SH-SY5Y (cell line): ENCODE results near the gene TRIM29.

ENCODE experiments used
- GATA2 ChIP-seq: IDR thresholded peaks from 2 replicates; pipeline ENCODE4 v1.6.1; 2011; ENCODE audit warnings: mild to moderate bottlenecking, low read depth, low read length
- GATA3 ChIP-seq: IDR thresholded peaks from 2 replicates; pipeline ENCODE4 v1.6.1; 2011; ENCODE audit warnings: low read depth, mild to moderate bottlenecking, low read length, moderate library complexity

DNA sequence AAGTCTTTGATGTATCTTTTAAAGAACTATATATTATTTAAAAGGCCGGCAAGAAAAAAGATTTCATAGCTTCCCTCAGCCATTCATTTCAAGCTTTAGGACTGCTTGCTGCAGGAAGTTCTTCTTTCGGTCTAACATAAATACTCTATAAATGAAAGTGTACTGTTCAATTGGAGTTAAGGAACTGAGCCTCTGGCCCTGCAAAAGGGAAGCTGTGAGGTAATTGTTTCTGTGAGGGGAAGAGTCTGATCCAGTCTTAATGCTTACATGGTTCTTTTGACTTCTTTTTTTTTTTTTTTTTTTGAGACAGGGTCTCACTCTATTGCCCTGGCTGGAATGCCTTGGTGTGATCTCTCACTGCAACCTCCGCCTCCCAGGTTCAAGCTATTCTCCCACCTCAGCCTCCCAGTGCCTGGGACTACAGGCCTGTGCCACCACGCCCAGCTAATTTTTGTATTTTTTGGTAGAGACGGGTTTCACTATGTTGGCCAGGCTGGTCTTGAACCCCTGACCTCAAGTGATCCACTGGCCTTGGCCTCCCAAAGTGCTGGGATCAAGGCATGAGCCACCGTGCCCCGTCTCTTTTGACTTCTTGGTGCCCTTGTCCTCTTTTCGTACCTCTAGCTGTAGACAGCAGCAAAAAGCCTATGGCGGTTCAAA, 4.7 kb upstream of the TRIM29 start:
- TF ChIP-seq GATA2 = no peak
- no peak for TF ChIP-seq GATA3
